Fibroblast of the aortic adventitia (primary cell): ENCODE measurements around the gene NUP133. TPM values are rescaled to one million over a fixed set of nuclear protein-coding genes. Genes with fewer than 3 reads are reported as not detected.
"Not testable (repeated sequence)": the region's sequence is repeated elsewhere in the genome, so short reads cannot be mapped to it uniquely, and the experiment has no call there.

Experiments
- DNase-seq: peaks from one replicate; pipeline ENCODE4 v3.0.0-alpha.2; 2010; ENCODE audit warnings: low read depth
- H3K4me3 ChIP-seq: 2 replicates; pipeline ENCODE4 v1.5.1; 2011; ENCODE audit warnings: low read depth, mild to moderate bottlenecking, control low read depth, low read length, moderate library complexity
- total RNA-seq: library from RNA; depleted of rRNA; stranded (reverse); fragments of >200 nt; gene quantifications from 2 replicates; pipeline ENCODE4 v1.2.3, GENCODE V29; 2012; ENCODE audit warnings: low replicate concordance
- TF ChIP-seq, protein P1 (sequence below): IDR thresholded peaks from 2 replicates; pipeline ENCODE4 v1.5.1; 2011; ENCODE audit warnings: mild to moderate bottlenecking, low read length, control low read depth, inconsistent platforms; ENCODE audit not compliant: insufficient read depth

Gene NUP133
- total RNA-seq, 1 donor: 46.1 TPM

DNA sequence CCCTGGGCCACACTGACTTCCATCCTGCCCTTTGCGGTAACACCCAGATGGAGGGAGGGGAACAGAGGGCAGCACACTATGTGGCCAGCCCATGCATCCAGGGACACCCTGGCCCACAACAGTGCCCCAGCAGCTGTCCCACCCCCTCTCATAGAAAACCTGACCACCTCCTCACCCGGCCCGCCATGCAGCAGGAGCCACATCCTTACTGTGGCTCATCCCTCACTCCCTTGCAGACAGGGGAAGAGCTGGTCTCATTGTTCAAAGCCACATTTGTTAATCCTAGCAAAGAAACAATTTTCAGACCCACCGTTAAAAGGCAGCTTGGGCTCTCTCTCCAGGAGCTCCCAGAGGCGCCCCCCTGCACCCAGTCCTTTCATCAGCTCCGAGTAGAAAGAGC, 23.2 kb upstream of the NUP133 start:
- H3K4me3 ChIP-seq: no peak overlapping the region
- TF ChIP-seq, protein P1, sequence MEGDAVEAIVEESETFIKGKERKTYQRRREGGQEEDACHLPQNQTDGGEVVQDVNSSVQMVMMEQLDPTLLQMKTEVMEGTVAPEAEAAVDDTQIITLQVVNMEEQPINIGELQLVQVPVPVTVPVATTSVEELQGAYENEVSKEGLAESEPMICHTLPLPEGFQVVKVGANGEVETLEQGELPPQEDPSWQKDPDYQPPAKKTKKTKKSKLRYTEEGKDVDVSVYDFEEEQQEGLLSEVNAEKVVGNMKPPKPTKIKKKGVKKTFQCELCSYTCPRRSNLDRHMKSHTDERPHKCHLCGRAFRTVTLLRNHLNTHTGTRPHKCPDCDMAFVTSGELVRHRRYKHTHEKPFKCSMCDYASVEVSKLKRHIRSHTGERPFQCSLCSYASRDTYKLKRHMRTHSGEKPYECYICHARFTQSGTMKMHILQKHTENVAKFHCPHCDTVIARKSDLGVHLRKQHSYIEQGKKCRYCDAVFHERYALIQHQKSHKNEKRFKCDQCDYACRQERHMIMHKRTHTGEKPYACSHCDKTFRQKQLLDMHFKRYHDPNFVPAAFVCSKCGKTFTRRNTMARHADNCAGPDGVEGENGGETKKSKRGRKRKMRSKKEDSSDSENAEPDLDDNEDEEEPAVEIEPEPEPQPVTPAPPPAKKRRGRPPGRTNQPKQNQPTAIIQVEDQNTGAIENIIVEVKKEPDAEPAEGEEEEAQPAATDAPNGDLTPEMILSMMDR: no peak
- DNase-seq: no peak

DNA sequence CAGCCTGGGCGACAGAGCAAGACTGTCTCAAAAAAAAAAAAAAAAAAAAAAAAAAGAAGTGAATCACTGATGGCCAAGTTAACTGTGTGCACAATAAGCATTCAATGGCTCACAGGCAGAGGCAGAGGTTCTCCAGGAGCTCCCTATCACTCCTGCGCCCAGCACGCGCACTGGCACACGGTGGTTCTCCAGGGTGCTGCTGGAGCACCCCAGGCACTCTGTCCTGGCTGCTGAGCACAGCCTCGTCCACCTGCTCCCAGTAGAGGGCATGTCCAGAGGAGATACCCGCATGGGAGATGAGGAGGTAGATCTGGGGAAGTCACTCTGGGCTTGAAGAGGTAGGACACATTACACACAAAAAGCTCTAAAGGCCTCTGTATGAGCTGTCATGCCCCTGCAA, 21.5 kb upstream of the NUP133 start:
- no peak for DNase-seq
- no peak overlapping the region for H3K4me3 ChIP-seq

DNA sequence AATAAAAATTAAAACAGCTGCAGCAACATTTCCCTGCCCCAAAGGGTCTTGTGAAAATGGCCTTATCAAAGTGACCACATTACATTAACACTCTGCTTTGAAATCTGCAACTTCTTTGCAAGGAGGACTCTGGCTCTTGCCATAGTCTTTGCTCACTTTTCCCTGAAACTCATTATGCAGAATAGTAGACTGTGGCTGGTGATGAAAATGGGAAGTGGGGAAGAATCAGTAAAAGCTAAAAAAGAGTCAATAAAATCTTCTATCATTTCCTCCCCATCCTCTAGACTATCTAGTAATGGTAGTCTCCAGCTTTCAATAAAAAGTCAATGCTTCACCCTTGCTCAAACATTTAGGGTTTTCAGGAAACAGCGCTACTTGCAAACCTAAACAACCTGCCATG, 18.6 kb upstream of the NUP133 start:
- no peak for DNase-seq
- TF ChIP-seq, protein P1: no peak
- H3K4me3 ChIP-seq: no peak overlapping the region

More for the DNA sequence above, 21.5 kb upstream of the NUP133 start:
- TF ChIP-seq, protein P1: no peak

DNA sequence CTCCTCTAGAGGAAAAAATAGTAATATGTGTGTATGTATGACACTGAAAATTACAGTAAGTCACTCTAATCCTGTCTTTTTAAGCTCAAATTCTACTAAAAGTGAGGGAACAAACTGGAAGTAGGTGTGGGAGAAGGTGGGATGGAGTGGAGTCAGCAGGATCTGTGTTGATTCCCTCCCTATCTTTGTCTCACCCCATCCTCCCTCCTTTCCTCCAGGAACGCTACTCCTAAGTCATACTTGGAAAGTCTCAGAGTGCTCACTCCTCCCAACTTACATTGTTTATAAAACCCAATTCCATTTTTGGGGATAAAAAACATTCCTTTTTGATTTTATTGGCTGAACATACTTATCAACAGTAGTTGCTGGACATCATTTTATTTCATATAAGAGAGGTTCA, 14.9 kb upstream of the NUP133 start:
- no peak overlapping the region for H3K4me3 ChIP-seq
- TF ChIP-seq, protein P1: no peak
- no peak for DNase-seq

DNA sequence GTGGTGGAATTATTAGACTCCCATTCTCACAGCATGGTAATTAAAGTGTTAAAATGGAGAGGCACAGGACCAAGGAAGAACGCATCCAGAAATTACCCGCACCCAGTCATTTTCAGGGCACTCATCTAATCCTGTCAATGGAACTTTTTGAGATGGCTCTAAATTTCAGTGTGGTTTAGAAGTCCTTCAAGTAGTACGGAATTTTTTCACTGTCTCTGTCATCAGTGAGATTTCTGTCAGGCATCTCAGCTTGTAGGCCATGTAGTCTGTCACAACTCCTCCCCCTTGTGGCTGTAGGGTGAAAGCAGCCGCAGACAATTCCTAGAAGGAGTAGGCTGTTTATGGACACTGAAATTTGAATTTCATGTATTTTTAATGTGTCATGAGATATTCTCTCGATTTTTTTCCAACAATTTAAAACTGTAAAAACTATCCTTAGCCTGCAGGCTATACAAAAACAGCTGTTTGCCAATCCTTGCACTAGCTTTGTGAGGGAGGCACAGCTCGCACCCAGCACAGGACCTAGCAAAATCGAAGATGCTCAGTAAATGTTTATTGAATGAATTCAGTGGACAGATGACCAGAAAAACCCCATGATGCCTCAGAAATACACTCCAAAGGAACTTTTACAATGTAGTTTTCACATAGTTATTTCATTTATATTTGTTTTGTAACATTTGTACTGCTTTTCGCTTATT, 6.6 kb upstream of the NUP133 start:
- TF ChIP-seq, protein P1: peak; percentile 88
- no peak overlapping the region for H3K4me3 ChIP-seq
- DNase-seq: peak; percentile 72

DNA sequence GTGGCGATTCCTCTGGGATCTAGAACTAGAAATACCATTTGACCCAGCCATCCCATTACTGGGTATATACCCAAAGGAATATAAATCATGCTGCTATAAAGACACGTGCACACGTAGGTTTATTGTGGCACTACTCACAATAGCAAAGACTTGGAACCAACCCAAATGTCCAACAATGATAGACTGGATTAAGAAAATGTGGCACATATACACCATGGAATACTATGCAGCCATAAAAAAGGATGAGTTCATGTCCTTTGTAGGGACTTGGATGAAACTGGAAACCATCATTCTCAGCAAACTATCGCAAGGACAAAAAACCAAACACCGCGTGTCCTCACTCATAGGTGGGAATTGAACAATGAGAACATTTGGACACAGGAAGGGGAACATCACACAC, 3.5 kb upstream of the NUP133 start:
- not testable (repeated sequence) for H3K4me3 ChIP-seq, DNase-seq

DNA sequence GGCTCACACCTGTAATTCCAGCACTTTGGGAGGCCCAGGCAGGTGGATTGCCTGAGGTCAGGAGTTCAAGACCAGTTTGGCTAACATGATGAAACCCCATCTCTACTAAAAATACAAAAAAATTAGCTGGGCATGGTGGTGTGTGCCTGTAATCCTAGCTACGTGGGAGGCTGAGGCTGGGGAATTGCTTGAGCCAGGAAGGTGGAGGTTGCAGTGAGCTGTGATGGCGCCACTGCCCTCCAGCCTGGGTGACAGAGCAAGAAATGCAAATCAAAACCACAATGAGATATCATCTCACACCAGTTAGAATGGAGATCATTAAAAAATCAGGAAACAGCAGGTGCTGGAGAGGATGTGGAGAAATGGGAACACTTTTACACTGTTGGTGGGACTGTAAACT, 3.1 kb upstream of the NUP133 start:
- H3K4me3 ChIP-seq, DNase-seq: not testable (repeated sequence)

DNA sequence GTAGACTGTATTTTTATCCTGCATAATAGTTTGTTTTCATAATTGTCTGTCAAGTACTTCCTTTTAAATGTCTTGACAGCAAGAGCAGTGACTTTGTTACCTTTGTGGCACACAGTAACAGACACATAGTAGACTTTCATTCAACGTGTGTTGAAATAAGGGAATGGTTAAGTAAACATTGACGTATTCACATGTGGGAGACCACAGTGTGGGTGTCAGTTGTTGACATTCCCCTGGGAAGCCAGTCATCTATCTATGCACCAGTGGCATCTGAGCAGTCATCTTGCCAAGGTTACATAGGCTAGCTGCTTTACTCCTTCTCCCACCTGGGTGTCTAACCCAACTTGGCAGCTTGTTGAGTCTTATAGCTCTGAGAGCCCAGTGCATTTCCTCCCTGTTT, 1.4 kb upstream of the NUP133 start:
- no peak overlapping the region for H3K4me3 ChIP-seq
- TF ChIP-seq, protein P1: no peak
- no peak for DNase-seq
